NCI-H146 treated with DMSO at 0.1 percent for 48 hours (cell line): ENCODE data around the gene EIF4E3.

Source experiments
- DNase-seq: peaks from one replicate; lab custom pipeline; 2025; ENCODE audit not compliant: unreplicated experiment; lab: John Stamatoyannopoulos, UW

The EIF4E3 gene

GRCh38 chr3:71651625-71652024 lies 73.6 kb downstream of the EIF4E3 start:
- DNase-seq, result no peak

- DNase-seq, result no peak
Measured at GRCh38 chr3:71650372-71650771, 74.8 kb downstream of the EIF4E3 start.

- no peak for DNase-seq
Measured at GRCh38 chr3:71649757-71650156, 75.4 kb downstream of the EIF4E3 start.

- DNase-seq, result no peak
Measured at GRCh38 chr3:71647751-71648150, 77.5 kb downstream of the EIF4E3 start.

GRCh38 chr3:71646971-71647370 lies 78.2 kb downstream of the EIF4E3 start:
- DNase-seq, result no peak

- DNase-seq, result no peak
Measured at GRCh38 chr3:71645140-71645539, 80.1 kb downstream of the EIF4E3 start.

- no peak for DNase-seq
Measured at GRCh38 chr3:71641674-71642073, 83.5 kb downstream of the EIF4E3 start.

- DNase-seq, result no peak
Measured at GRCh38 chr3:71640331-71640983, 84.7 kb downstream of the EIF4E3 start.

GRCh38 chr3:71636482-71636881 lies 88.7 kb downstream of the EIF4E3 start:
- DNase-seq, result no peak

GRCh38 chr3:71636001-71636400 lies 89.2 kb downstream of the EIF4E3 start:
- no peak for DNase-seq

- DNase-seq, result no peak
Measured at GRCh38 chr3:71634671-71635070, 90.5 kb downstream of the EIF4E3 start.

- DNase-seq, result no peak
Measured at GRCh38 chr3:71629711-71630110, 95.5 kb downstream of the EIF4E3 start.

- DNase-seq, result no peak
Measured at GRCh38 chr3:71629289-71629688, 95.9 kb downstream of the EIF4E3 start.

GRCh38 chr3:71628522-71628921 lies 96.7 kb downstream of the EIF4E3 start:
- DNase-seq, result no peak

GRCh38 chr3:71625676-71626075 lies 99.5 kb downstream of the EIF4E3 start:
- DNase-seq, result no peak
